IPS-20b (cell line): ENCODE results near the gene MSANTD4.
"Not testable (repeated sequence)": the region's sequence is repeated elsewhere in the genome, so short reads cannot be mapped to it uniquely, and the experiment has no call there.

Experiments used
- H3K27ac ChIP-seq: one replicate; pipeline ENCODE4 v1.5.1; 2013; ENCODE audit warnings: low read length
- H3K27me3 ChIP-seq: 2 replicates; pipeline ENCODE4 v1.6.1; 2013; ENCODE audit warnings: mild to moderate bottlenecking, low read length, inconsistent platforms; ENCODE audit not compliant: insufficient read depth
- H3K36me3 ChIP-seq: 2 replicates; pipeline ENCODE4 v1.6.1; 2013; ENCODE audit warnings: low read depth, mild to moderate bottlenecking, inconsistent platforms, low read length, moderate library complexity; ENCODE audit not compliant: insufficient read depth
- H3K4me1 ChIP-seq: 2 replicates; pipeline ENCODE4 v1.6.1; 2013; ENCODE audit warnings: mild to moderate bottlenecking, control low read depth, inconsistent platforms, low read length, moderate library complexity; ENCODE audit not compliant: insufficient read depth
- H3K4me3 ChIP-seq: 2 replicates; pipeline ENCODE4 v1.5.1; 2013; ENCODE audit warnings: mild to moderate bottlenecking, low read length, inconsistent platforms
- H3K9ac ChIP-seq: 2 replicates; pipeline ENCODE4 v1.6.1; 2013; ENCODE audit warnings: low read depth, mild to moderate bottlenecking, inconsistent platforms, low read length, moderate library complexity
- H3K9me3 ChIP-seq: 2 replicates; pipeline ENCODE4 v1.6.1; 2013; ENCODE audit warnings: mild to moderate bottlenecking, low read depth, low read length, inconsistent platforms; ENCODE audit not compliant: insufficient read depth

MSANTD4 gene

GRCh38 chr11:106011481-106011880 is 10.6 kb downstream of the MSANTD4 start:
- Histone ChIP-seq H3K27me3 (no peaks in the 10 kb centered on the region), H3K27ac (no peak overlapping the region), H3K4me3 (no peak overlapping the region), H3K36me3 (peaks cover 48% of the 10 kb centered on the region), H3K9ac (no peak overlapping the region), H3K4me1 (no peaks in the 10 kb centered on the region), H3K9me3 (no peaks in the 10 kb centered on the region)

GRCh38 chr11:106003094-106003493 is 18.9 kb downstream of the MSANTD4 start:
- peaks cover 37% of the 10 kb centered on the region for H3K36me3 ChIP-seq
- not testable (repeated sequence) for H3K9ac ChIP-seq, H3K27ac ChIP-seq, H3K4me1 ChIP-seq, H3K9me3 ChIP-seq, H3K4me3 ChIP-seq, H3K27me3 ChIP-seq

- H3K9me3 ChIP-seq, result peaks cover 9% of the 10 kb centered on the region
- H3K4me1 ChIP-seq, result no peaks in the 10 kb centered on the region
- no peak overlapping the region for H3K4me3 ChIP-seq
- no peaks in the 10 kb centered on the region for H3K27me3 ChIP-seq
- H3K9ac ChIP-seq, result no peak overlapping the region
- peaks cover 22% of the 10 kb centered on the region for H3K36me3 ChIP-seq
- no peak overlapping the region for H3K27ac ChIP-seq
Measured at GRCh38 chr11:106001304-106002012, 20.6 kb downstream of the MSANTD4 start.

GRCh38 chr11:105991888-105992287 is 30.2 kb downstream of the MSANTD4 start:
- Histone ChIP-seq H3K9me3 (no peaks in the 10 kb centered on the region; the same call in 1 of the 2 replicates), H3K4me3 (no peak overlapping the region), H3K36me3 (peaks cover 16% of the 10 kb centered on the region), H3K27me3 (no peaks in the 10 kb centered on the region), H3K4me1 (peaks cover 14% of the 10 kb centered on the region; the same call in 1 of the 2 replicates), H3K9ac (no peak overlapping the region), H3K27ac (no peak overlapping the region)

GRCh38 chr11:105989124-105989523 is 32.9 kb downstream of the MSANTD4 start:
- Histone ChIP-seq H3K9ac (no peak overlapping the region), H3K27ac (no peak overlapping the region), H3K36me3 (0 out of 2 replicates have a peak, but pooled peaks cover 3% of the 10 kb centered on the region), H3K9me3 (no peaks in the 10 kb centered on the region; the same call in 1 of the 2 replicates), H3K4me3 (no peak overlapping the region), H3K4me1 (peaks cover 14% of the 10 kb centered on the region; the same call in 1 of the 2 replicates), H3K27me3 (no peaks in the 10 kb centered on the region)

- no peaks in the 10 kb centered on the region for H3K36me3 ChIP-seq
- H3K4me1 ChIP-seq, result peaks cover 14% of the 10 kb centered on the region; the same call in 1 of the 2 replicates
- no peak overlapping the region for H3K9ac ChIP-seq
- no peaks in the 10 kb centered on the region for H3K27me3 ChIP-seq
- no peak overlapping the region for H3K4me3 ChIP-seq
- H3K27ac ChIP-seq, result no peak overlapping the region
- H3K9me3 ChIP-seq, result no peaks in the 10 kb centered on the region
Measured at GRCh38 chr11:105988197-105988596, 33.8 kb downstream of the MSANTD4 start.

- Histone ChIP-seq H3K4me1 (peaks cover 10% of the 10 kb centered on the region; the same call in 1 of the 2 replicates), H3K27ac (no peak overlapping the region), H3K9ac (no peak overlapping the region), H3K9me3 (no peaks in the 10 kb centered on the region), H3K4me3 (no peak overlapping the region), H3K36me3 (no peaks in the 10 kb centered on the region), H3K27me3 (no peaks in the 10 kb centered on the region)
Measured at GRCh38 chr11:105986554-105986953, 35.5 kb downstream of the MSANTD4 start.

- no peaks in the 10 kb centered on the region for H3K9me3 ChIP-seq
- H3K4me3 ChIP-seq, result no peak overlapping the region
- no peaks in the 10 kb centered on the region for H3K27me3 ChIP-seq
- no peak overlapping the region for H3K9ac ChIP-seq
- no peaks in the 10 kb centered on the region for H3K36me3 ChIP-seq
- no peak overlapping the region for H3K27ac ChIP-seq
- H3K4me1 ChIP-seq, result no peaks in the 10 kb centered on the region
Measured at GRCh38 chr11:105979997-105980703, 41.9 kb downstream of the MSANTD4 start.

GRCh38 chr11:105975128-105975527 is 46.9 kb downstream of the MSANTD4 start:
- Histone ChIP-seq H3K9ac (no peak overlapping the region), H3K4me1 (no peaks in the 10 kb centered on the region), H3K27ac (no peak overlapping the region)

GRCh38 chr11:105969756-105970155 is 52.3 kb downstream of the MSANTD4 start:
- no peak overlapping the region for H3K9ac ChIP-seq
- H3K27me3 ChIP-seq, result no peaks in the 10 kb centered on the region
- H3K4me1 ChIP-seq, result no peaks in the 10 kb centered on the region; the same call in 1 of the 2 replicates
- H3K36me3 ChIP-seq, result no peaks in the 10 kb centered on the region
- H3K4me3 ChIP-seq, result no peak overlapping the region
- no peak overlapping the region for H3K27ac ChIP-seq
- H3K9me3 ChIP-seq, result no peaks in the 10 kb centered on the region

More at GRCh38 chr11:105975128-105975527, 46.9 kb downstream of the MSANTD4 start:
- Histone ChIP-seq H3K27me3 (no peaks in the 10 kb centered on the region), H3K36me3 (no peaks in the 10 kb centered on the region), H3K4me3 (no peak overlapping the region), H3K9me3 (no peaks in the 10 kb centered on the region)

GRCh38 chr11:105968021-105968697 is 53.9 kb downstream of the MSANTD4 start:
- H3K27ac ChIP-seq, result no peak overlapping the region
- no peaks in the 10 kb centered on the region for H3K9me3 ChIP-seq
- no peaks in the 10 kb centered on the region; the same call in 1 of the 2 replicates for H3K4me1 ChIP-seq
- no peaks in the 10 kb centered on the region for H3K36me3 ChIP-seq
- no peak overlapping the region for H3K9ac ChIP-seq
- no peak overlapping the region for H3K4me3 ChIP-seq
- no peaks in the 10 kb centered on the region for H3K27me3 ChIP-seq
